ENCODE results near the gene LTB4R2. TPM values are rescaled to one million over a fixed set of nuclear protein-coding genes. Genes with fewer than 3 reads are reported as not detected.

Gene LTB4R2
- total RNA-seq, 4 donors from 2014 or later, result 88.1 to 173 (median 147) TPM

DNA sequence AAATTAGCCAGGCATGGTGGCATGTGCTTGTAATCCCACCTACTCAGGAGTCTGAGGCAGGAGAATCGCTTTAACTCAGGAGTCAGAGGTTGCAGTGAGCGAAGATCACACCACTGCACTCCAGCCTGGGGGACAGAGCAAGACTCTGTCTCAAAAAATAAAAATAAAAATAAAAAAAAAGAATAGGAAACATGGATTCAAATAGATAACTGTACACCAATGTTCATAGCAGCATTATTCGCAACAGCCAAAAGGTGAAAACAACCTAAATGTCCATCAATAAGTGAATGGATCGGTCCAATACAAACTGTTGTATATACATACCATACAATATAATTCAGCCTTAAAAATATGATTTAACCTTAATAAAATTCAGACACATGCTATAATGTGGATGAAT lies 32.9 kb downstream of the LTB4R2 start:
- no peak for DNase-seq (ENCODE audit: low spot score in 2 of 2)
- WGBS, 2 donors, result 80 to 97% methylated on average over 4 of the region's 4 CpGs
- H3K4me3 ChIP-seq (ENCODE audit: low read depth, poor library complexity, severe bottlenecking), result no peak overlapping the region
- intact Hi-C loops (cut with DNase I; ENCODE audit: low total_unique reads), result no loop called here
- TF ChIP-seq POLR2A (IDR thresholded peaks at IDR 0.05), result no peak
- no peak for TF ChIP-seq CTCF (IDR thresholded peaks at IDR 0.05)

- DNase-seq (ENCODE audit: low spot score in 2 of 2), result no peak
- TF ChIP-seq CTCF (IDR thresholded peaks at IDR 0.05) (no peak), POLR2A (IDR thresholded peaks at IDR 0.05) (no peak)
- H3K4me3 ChIP-seq (ENCODE audit: low read depth, poor library complexity, severe bottlenecking), result no peak overlapping the region
- WGBS, 2 donors, result 88 to 90% methylated on average over 7 of the region's 7 CpGs
- intact Hi-C loops (cut with DNase I; ENCODE audit: low total_unique reads), result no loop called here
Measured at GRCh38 chr14:24343795-24344660, 34.1 kb downstream of the LTB4R2 start.

- H3K4me3 ChIP-seq (ENCODE audit: low read depth, poor library complexity, severe bottlenecking), result no peak overlapping the region
- no peak for TF ChIP-seq POLR2A (IDR thresholded peaks at IDR 0.05)
- no peak for TF ChIP-seq CTCF (IDR thresholded peaks at IDR 0.05)
- intact Hi-C loops (cut with DNase I; ENCODE audit: low total_unique reads), result no loop called here
- WGBS, 2 donors, result 50 to 55% methylated on average over 1 of the region's 1 CpG
- no peak for DNase-seq (ENCODE audit: low spot score in 2 of 2)
Measured at GRCh38 chr14:24347134-24347533, 37.2 kb downstream of the LTB4R2 start.

DNA sequence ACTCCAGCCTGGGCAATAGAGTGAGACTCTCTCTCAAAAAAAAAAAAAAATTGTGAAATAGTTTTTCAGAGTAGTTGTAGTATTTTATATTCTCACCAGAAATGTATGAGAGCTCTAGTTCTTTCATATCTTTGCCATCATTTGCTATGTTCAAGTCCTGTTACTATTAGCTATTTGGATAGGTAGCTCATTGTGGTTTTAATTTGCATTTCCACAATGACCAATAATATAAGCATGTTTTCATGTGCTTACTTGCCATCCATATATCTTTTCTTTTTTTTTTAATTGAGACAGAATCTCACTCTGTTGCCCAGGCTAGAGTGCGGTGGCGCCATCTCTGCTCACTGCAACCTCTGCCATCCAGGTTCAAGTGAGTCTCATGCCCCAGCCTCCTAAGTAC lies 38.2 kb downstream of the LTB4R2 start:
- DNase-seq (ENCODE audit: low spot score in 2 of 2), result no peak
- TF ChIP-seq CTCF (IDR thresholded peaks at IDR 0.05), result no peak
- TF ChIP-seq POLR2A (IDR thresholded peaks at IDR 0.05), result no peak
- whole genome bisulfite sequencing, 2 donors, result 96 to 98% methylated on average over 2 of the region's 2 CpGs
- intact Hi-C loops (cut with DNase I; ENCODE audit: low total_unique reads), result no loop called here
- H3K4me3 ChIP-seq (ENCODE audit: low read depth, poor library complexity, severe bottlenecking), result no peak overlapping the region

GRCh38 chr14:24349742-24350141 lies 39.8 kb downstream of the LTB4R2 start:
- intact Hi-C loops (cut with DNase I; ENCODE audit: low total_unique reads), result no loop called here
- 71 to 82% methylated on average over 5 of the region's 5 CpGs for WGBS, 2 donors
- no peak for DNase-seq (ENCODE audit: low spot score in 2 of 2)
- no peak overlapping the region for H3K4me3 ChIP-seq (ENCODE audit: low read depth, poor library complexity, severe bottlenecking)
- TF ChIP-seq POLR2A (IDR thresholded peaks at IDR 0.05) (no peak), CTCF (IDR thresholded peaks at IDR 0.05) (no peak)

Data from lower leg skin (tissue), 4 donors.